MM.1S (cell line): ENCODE measurements around the gene JAG1.

Experiments used
- CTCF ChIP-seq: fragments of 300-600 bp; sonication (generic); IDR thresholded peaks from 2 replicates; pipeline ENCODE4 v1.5.1; 2016; ENCODE audit warnings: antibody characterized with exemption, low read length, mixed read lengths
- EZH2 ChIP-seq: fragments of 300-600 bp; sonication (generic); optimal IDR thresholded peaks from 2 replicates; pipeline ENCODE3; 2017; ENCODE audit warnings: low read depth, mild to moderate bottlenecking, antibody characterized with exemption, low read length, mixed read lengths

GRCh38 chr20:10647909-10648308 is 25.9 kb downstream of the JAG1 start:
- no peak for TF ChIP-seq CTCF
- no peak for TF ChIP-seq EZH2
